ENCODE data around the gene FLAD1. TPM values are rescaled to one million over a fixed set of nuclear protein-coding genes. Genes with fewer than 3 reads are reported as not detected.

The FLAD1 gene
- polyA plus RNA-seq, 1 donor, result 20.6 TPM

GRCh38 chr1:155002464-155003226 lies 19.5 kb downstream of the FLAD1 start, which contains the start of gene ZBTB7B:
ZBTB7B (plus strand) TSS chr1:155002802; CDS start chr1:155014661, 11,859 bp downstream.
- no peak for DNase-seq (ENCODE audit: low read depth)

- DNase-seq (ENCODE audit: low read depth), result no peak
Measured at GRCh38 chr1:155003227-155003765, 20.2 kb downstream of the FLAD1 start.

DNA sequence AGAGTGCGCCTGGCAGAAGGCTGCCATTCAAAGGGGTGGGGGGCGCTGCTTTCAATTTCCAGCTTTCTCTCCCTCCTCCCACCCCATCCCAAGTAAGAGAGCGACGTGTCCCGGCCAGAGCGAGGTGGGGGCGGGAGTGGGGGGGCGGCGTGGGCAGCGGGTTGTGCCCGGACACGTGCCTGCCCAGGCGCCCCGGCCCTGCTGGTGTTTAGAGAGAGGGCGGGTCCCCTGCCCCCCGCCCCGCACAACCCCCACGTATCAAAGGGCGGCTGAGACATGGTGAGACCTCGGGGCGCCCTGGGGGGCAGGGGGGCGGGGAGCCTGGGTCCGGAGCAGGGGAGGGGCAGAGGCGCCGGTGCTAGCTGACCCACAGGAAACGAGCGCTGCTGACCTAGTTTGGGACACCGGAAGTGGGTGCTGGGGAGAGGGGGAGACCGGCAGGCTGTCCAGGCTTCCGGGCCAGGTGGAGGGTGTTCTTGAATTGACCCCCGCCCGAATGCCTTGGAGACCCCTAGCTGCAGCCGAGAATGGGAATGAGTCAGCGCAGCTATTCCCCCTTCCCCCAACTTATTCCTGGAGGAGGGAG lies 20.7 kb downstream of the FLAD1 start:
- DNase-seq (ENCODE audit: low read depth), result no peak

GRCh38 chr1:155004352-155005075 lies 21.4 kb downstream of the FLAD1 start:
- DNase-seq (ENCODE audit: low read depth), result no peak

GRCh38 chr1:155005076-155006011 lies 22.2 kb downstream of the FLAD1 start:
- no peak for DNase-seq (ENCODE audit: low read depth)

DNA sequence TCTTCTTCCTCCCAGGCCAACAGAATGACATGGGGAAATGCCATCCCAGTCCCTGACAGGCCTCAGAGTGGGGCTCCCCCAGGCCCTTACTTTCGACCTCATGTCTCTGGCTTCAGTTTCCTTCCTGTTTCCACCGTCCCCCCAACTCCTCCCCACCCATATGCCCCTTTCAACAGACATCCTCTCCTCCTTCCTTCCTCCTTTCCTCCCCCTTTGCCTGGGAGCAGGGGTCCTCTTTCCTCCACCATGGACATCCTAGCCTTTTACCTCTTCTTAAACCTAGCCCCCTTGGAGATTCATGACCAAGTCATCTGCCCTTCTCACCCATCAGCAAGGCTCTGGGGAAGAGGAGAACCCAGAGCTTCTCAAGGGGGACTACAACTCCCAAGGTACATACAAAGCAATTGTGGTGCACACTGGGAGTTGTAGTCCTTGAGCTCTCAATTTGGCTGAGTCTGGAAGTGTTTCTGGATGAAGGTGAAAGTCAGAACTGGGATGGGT lies 23.5 kb downstream of the FLAD1 start:
- DNase-seq (ENCODE audit: low read depth), result no peak

DNA sequence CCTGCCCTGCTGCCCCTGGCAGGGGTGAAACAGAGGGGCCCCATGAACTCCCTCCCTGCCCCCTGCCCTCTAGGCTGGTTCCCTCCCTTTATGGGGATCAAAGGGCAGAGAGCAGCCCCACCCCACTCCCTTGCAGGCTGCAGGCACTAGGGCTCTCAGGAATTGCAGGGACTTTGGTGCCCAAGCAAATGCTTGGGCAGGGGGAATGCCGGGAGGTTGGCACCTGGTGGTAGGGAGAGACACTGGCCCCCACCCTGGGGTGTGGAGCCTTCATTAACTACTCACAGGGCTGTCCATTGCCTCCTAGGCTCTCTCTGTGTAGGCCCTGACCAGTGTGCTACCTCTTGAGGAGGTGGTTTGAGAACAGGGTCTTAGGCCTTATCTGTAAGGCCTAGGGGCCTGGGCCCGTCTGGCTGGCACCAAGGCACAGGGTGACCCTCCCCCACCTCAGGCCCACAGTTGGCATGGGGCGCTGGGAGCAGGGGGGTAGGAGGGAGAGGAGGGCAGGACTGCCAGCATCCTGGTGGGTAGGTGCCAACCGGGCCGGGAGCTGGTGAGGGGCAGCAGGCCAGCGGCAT lies 24.2 kb downstream of the FLAD1 start:
- no peak for DNase-seq (ENCODE audit: low read depth)

DNA sequence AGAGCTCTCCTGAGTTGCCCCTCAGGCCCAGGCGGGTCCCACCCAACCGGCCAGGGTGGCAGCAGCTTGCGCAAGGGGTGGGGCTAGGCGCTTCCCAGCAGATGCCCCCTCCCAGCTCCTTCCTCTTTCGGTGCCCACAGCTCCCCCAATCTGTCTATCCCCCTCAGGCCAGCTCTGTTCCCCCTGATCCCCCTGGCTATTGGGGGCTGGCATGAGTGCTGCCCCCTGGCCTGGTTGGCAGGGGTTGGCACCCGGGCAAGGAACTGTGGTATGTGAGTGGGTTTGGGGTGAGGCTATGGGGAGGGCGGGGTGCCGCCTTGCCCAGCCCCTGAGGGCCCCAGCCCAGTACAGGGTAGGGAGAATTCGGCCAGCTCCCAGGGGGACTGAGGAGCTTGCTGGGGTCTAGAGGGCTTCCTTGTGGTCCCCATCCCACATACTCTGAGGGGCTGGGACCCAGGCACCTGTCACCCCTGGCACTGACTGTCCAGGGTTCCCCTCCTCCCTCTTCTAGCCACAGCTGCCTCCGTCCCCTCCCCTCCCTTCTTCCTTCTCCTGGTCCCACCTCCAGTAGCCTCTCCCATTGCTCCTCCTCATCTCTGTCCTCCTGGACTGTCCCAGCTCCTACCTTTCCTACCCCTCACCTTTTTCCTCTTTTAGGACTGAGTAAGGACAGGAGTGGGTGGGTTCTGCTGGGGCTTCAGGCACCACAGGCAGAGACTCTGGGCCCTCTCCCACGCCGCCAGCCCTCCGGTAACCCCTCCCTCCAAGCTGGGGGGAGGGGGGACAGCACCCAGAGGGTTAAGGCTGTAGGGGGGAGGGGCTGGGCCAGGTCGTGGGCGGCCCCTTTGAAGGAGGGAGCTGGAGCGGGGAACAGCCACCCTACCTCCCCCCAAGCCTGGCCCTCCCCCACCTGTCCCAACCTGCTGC lies 25.1 kb downstream of the FLAD1 start:
- DNase-seq (ENCODE audit: low read depth), result no peak

DNA sequence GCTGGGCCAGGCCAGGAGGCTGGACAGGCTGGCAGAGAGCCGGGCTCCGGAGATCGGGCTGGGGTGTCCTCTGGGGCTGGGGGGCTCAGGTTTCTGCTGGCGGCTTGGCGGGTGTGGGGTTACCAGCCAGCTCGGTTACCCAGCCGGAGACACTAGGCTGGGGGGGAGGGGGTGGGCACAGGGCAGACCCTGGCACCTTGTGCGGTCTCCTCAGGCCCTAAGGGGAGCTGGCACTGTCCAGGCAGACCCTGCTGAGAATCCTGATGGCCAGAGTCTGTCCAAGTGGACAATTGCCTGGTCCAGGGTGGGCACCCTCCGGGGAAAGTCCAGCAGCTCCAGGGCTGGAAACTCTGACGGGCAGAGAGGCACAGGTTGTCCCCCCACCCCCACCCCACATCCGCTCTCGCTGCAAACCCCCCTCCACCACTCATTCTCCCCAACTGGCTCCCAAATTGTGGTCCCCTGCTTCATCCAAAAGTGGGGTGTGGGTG lies 26.1 kb downstream of the FLAD1 start:
- no peak for DNase-seq (ENCODE audit: low read depth)

GRCh38 chr1:155009742-155010141 lies 26.6 kb downstream of the FLAD1 start:
- no peak for DNase-seq (ENCODE audit: low read depth)

DNA sequence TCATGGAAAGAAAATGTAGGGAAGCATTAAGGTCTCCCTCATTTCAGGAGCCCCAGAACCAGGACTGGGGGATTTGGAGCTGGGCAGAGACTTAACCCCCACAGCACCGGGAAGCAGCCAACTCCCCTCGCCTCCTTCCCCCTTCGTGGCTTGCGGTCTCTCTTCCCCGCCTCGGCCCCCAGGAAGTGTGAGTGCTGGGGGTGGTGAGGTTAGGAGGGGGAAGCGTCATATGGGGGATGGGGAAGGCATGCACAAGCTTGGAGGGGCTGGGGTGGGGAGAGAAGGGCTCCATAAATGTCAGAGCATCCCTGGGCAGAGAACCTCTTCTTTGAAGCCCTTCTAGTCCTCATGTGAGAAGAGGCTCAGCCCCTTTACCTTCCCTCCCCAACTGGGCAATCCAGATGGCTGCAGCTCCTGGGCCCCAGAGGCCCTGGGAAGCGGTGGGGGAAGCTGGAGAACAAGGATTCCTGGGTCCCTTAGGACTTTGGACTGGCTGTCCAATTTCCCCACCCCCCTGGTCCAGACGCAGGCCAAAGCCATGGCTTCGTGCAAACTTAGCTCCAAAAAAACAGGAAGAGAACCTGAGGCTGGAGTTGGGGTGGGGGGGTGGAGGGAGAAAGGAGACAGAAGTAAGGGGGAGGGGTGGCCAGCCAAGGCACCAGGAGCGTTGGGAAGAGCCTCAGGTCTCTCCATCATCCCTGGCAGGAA lies 27.2 kb downstream of the FLAD1 start:
- no peak for DNase-seq (ENCODE audit: low read depth)

DNA sequence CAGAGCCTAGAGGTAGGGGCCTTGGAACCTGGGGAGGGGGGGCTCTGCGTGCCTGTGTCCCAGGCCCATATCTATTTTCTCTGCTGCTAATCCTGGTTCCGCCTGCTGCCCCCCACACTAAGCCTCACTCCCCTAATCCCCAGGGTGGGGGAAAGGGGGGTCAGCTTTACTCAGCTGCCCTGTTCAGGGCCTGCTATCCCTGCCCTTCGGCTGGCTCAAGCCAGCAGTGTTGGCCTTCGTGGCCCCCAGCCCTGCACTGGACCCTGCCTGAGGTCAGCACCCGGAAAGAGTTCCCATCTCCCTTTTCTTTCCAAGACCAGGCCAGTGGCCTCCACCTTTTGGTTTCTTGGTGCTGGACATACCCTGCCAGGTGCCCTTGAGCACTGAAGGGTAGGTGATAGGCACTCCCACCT lies 27.9 kb downstream of the FLAD1 start:
- no peak for DNase-seq (ENCODE audit: low read depth)

- no peak for DNase-seq (ENCODE audit: low read depth)
Measured at GRCh38 chr1:155011437-155012025, 28.4 kb downstream of the FLAD1 start.

- DNase-seq (ENCODE audit: low read depth), result no peak
Measured at GRCh38 chr1:155012026-155012546, 28.9 kb downstream of the FLAD1 start.

GRCh38 chr1:155012776-155013602 lies 29.8 kb downstream of the FLAD1 start:
- no peak for DNase-seq (ENCODE audit: low read depth)

- no peak for DNase-seq (ENCODE audit: low read depth)
Measured at GRCh38 chr1:155013632-155014031, 30.5 kb downstream of the FLAD1 start.

All from forelimb muscle (tissue), 1 donor.